Activated naive CD4-positive, alpha-beta T cell treated with anti-CD3 and anti-CD28 coated beads for 36 hours (primary cell): ENCODE data around the gene ESR1. TPM values are rescaled to one million over a fixed set of nuclear protein-coding genes. Genes with fewer than 3 reads are reported as not detected.
"Not testable (repeated sequence)": the region's sequence is repeated elsewhere in the genome, so short reads cannot be mapped to it uniquely, and the experiment has no call there.

ENCODE experiments used
- CTCF ChIA-PET: fragments of 350-600 bp; sonication (Branson Sonifier 250); formaldehyde crosslinking; loops from one replicate; lab custom pipeline; 2021; ENCODE audit warnings: antibody characterized with exemption; lab: Charles Lee
- DNase-seq: peaks from one replicate; pipeline ENCODE4 v3.0.0-alpha.2; 2020
- H3K27ac Mint-ChIP-seq: one replicate; pipeline ENCODE4 v1.8.0; 2021; ENCODE audit warnings: mild to moderate bottlenecking, mixed read lengths
- H3K27me3 Mint-ChIP-seq: one replicate; pipeline ENCODE4 v1.8.0; 2021; ENCODE audit warnings: low read depth, mixed read lengths
- H3K36me3 Mint-ChIP-seq: one replicate; pipeline ENCODE4 v1.8.0; 2021; ENCODE audit warnings: low read depth, mixed read lengths
- H3K4me1 Mint-ChIP-seq: one replicate; pipeline ENCODE4 v1.8.0; 2021; ENCODE audit warnings: low read depth, mixed read lengths
- H3K4me3 Mint-ChIP-seq: one replicate; pipeline ENCODE4 v1.8.0; 2021; ENCODE audit warnings: mild to moderate bottlenecking, moderate library complexity, mixed read lengths
- H3K9me3 Mint-ChIP-seq: one replicate; pipeline ENCODE4 v1.8.0; 2021; ENCODE audit warnings: mixed read lengths
- intact Hi-C: fragments of 100-400 bp; cut with micrococcal nuclease; formaldehyde crosslinking; loops from one replicate; pipeline ENCODE4 v1.15.1; 2023
- total RNA-seq, 2 experiments: library from RNA; stranded (reverse); gene quantifications; one replicate each; pipeline ENCODE4 v1.2.3, GENCODE V29; 2021

Gene ESR1
- total RNA-seq, 2 experiments from 2014 or later, result 0.52 to 0.54 TPM

GRCh38 chr6:152070556-152070955 is 263.1 kb downstream of the ESR1 start:
- CTCF ChIA-PET, result no interaction called here
- Mint-ChIP-seq H3K9me3 (peaks cover under 1% of the 10 kb centered on the region), H3K27ac (no peak overlapping the region), H3K4me1 (no peaks in the 10 kb centered on the region), H3K27me3 (no peaks in the 10 kb centered on the region), H3K36me3 (peaks cover 8% of the 10 kb centered on the region), H3K4me3 (no peak overlapping the region)
- DNase-seq, result no peak
- intact Hi-C loops, result no loop called here

- Mint-ChIP-seq H3K27me3 (no peaks in the 10 kb centered on the region), H3K36me3 (peaks cover 8% of the 10 kb centered on the region), H3K27ac (no peak overlapping the region), H3K4me3 (no peak overlapping the region), H3K4me1 (no peaks in the 10 kb centered on the region), H3K9me3 (peaks cover 4% of the 10 kb centered on the region)
- CTCF ChIA-PET, result no interaction called here
- intact Hi-C loops, result no loop called here
- no peak for DNase-seq
Observed at GRCh38 chr6:152071318-152071717, 263.8 kb downstream of the ESR1 start.

- Mint-ChIP-seq H3K27me3 (no peaks in the 10 kb centered on the region), H3K27ac (no peak overlapping the region), H3K36me3 (peaks cover 8% of the 10 kb centered on the region), H3K4me1 (no peaks in the 10 kb centered on the region), H3K9me3 (peaks cover 6% of the 10 kb centered on the region), H3K4me3 (no peak overlapping the region)
- intact Hi-C loops, result no loop called here
- DNase-seq, result no peak
- CTCF ChIA-PET, result no interaction called here
Observed at GRCh38 chr6:152071843-152072242, 264.4 kb downstream of the ESR1 start.

DNA sequence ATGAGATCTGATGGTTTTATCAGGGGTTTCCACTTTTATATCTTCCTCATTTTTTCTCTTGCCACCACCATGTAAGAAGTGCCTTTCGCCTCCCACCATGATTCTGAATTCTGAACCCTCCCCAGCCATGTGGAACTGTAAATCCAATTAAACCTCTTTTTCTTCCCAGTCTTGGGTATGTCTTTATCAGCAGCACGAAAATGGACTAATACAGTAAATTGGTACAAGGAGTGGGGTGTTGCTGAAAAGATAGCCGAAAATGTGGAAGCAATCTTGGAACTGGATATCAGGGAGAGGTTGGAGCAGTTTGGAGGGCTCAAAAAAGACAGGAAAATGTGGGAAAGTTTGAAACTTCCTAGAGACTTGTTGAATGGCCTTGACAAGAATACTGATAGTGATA is 268.8 kb downstream of the ESR1 start:
- H3K4me1 Mint-ChIP-seq, H3K27ac Mint-ChIP-seq, CTCF ChIA-PET, DNase-seq, intact Hi-C loops, H3K27me3 Mint-ChIP-seq, H3K36me3 Mint-ChIP-seq, H3K4me3 Mint-ChIP-seq, H3K9me3 Mint-ChIP-seq: not testable (repeated sequence)

GRCh38 chr6:152078001-152078400 is 270.5 kb downstream of the ESR1 start:
- no peaks in the 10 kb centered on the region for H3K4me1 Mint-ChIP-seq

GRCh38 chr6:152078804-152079203 is 271.3 kb downstream of the ESR1 start:
- Mint-ChIP-seq H3K9me3 (peaks cover 9% of the 10 kb centered on the region), H3K4me1 (no peaks in the 10 kb centered on the region), H3K27me3 (peaks cover 4% of the 10 kb centered on the region), H3K27ac (no peak overlapping the region), H3K4me3 (no peak overlapping the region), H3K36me3 (peaks cover 10% of the 10 kb centered on the region)
- no peak for DNase-seq
- intact Hi-C loops, result no loop called here
- CTCF ChIA-PET, result no interaction called here

More at GRCh38 chr6:152078001-152078400, 270.5 kb downstream of the ESR1 start:
- H3K4me3 Mint-ChIP-seq, result no peak overlapping the region
- CTCF ChIA-PET, result no interaction called here
- no peak overlapping the region for H3K27ac Mint-ChIP-seq
- H3K9me3 Mint-ChIP-seq, result peaks cover 9% of the 10 kb centered on the region
- H3K36me3 Mint-ChIP-seq, result peaks cover 10% of the 10 kb centered on the region
- intact Hi-C loops, result no loop called here
- peaks cover 4% of the 10 kb centered on the region for H3K27me3 Mint-ChIP-seq
- no peak for DNase-seq

GRCh38 chr6:152085451-152085921 is 278.0 kb downstream of the ESR1 start:
- no peaks in the 10 kb centered on the region for H3K4me1 Mint-ChIP-seq

GRCh38 chr6:152086223-152086873 is 278.9 kb downstream of the ESR1 start:
- Mint-ChIP-seq H3K27me3 (no peaks in the 10 kb centered on the region), H3K27ac (no peak overlapping the region), H3K36me3 (no peaks in the 10 kb centered on the region), H3K4me1 (no peaks in the 10 kb centered on the region), H3K9me3 (peaks cover 3% of the 10 kb centered on the region), H3K4me3 (no peak overlapping the region)
- no peak for DNase-seq
- intact Hi-C loops, result no loop called here
- CTCF ChIA-PET, result no interaction called here

More at GRCh38 chr6:152085451-152085921, 278.0 kb downstream of the ESR1 start:
- H3K36me3 Mint-ChIP-seq, result no peaks in the 10 kb centered on the region
- intact Hi-C loops, result no loop called here
- H3K9me3 Mint-ChIP-seq, result peaks cover 3% of the 10 kb centered on the region
- H3K27ac Mint-ChIP-seq, result no peak overlapping the region
- no peak for DNase-seq
- no peaks in the 10 kb centered on the region for H3K27me3 Mint-ChIP-seq
- CTCF ChIA-PET, result no interaction called here
- H3K4me3 Mint-ChIP-seq, result no peak overlapping the region

DNA sequence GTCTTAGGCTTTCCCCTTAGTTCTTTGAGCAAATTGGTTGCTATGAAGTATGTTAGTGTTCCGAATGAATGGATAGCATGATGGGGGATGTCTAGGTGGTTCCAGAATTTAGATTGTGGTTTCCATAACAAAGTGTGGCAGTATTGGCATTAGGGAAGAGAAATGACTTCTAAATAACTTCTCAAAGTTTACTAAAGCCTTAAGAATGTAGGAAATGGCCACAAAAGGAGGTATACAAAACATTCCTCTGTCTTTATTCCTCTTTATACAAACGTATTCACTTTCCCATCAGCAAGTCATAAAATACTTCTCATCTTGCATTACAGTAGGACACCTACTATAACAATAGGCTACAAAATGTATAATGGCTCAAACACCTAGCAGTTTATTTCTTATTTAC is 279.6 kb downstream of the ESR1 start:
- intact Hi-C loops, result no loop called here
- H3K27me3 Mint-ChIP-seq, result no peaks in the 10 kb centered on the region
- no peak for DNase-seq
- no peaks in the 10 kb centered on the region for H3K4me1 Mint-ChIP-seq
- H3K36me3 Mint-ChIP-seq, result no peaks in the 10 kb centered on the region
- no peak overlapping the region for H3K27ac Mint-ChIP-seq
- H3K4me3 Mint-ChIP-seq, result no peak overlapping the region
- CTCF ChIA-PET, result no interaction called here
- H3K9me3 Mint-ChIP-seq, result peaks cover 3% of the 10 kb centered on the region

DNA sequence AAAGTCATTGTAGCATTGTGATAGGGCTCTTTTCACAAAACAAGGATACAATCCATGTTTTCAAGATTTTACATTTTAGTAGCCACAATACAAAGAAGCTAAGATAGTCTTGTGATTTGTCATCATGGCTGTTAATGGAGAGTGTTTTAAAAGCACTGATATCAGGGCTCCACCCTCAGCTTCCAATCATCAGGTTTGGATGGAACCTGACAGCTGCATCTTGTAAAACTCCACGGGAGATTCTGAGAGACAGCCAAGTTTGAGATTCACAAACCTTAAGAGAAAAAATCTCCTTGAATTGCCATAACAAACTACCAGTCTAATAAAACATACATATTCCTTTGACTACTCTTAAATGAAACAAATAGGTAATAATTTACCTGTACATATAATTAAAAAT is 280.2 kb downstream of the ESR1 start:
- DNase-seq, result no peak

DNA sequence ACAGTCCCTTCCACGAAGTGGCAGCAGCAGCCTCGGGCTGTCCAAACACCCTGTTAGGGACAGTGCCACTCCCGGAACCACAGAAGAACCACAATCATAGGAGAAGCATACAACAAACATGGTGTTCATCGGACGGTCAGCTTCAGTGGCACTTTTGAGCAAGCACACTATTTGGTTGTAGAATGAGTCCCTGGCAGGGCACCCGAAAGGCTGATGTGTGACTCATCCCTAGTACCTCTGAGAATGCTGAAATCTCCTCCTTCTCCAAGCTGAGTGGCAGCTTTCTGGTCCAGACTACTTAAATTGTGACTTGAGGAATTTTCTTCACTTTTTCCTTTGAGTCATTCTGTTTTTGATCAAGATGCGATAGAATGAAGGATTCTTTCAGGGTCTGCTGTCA is 282.5 kb downstream of the ESR1 start:
- no peak overlapping the region for H3K27ac Mint-ChIP-seq
- CTCF ChIA-PET, result no interaction called here
- no peaks in the 10 kb centered on the region for H3K9me3 Mint-ChIP-seq
- intact Hi-C loops, result no loop called here
- H3K4me1 Mint-ChIP-seq, result no peaks in the 10 kb centered on the region
- H3K27me3 Mint-ChIP-seq, result no peaks in the 10 kb centered on the region
- no peak for DNase-seq
- no peak overlapping the region for H3K4me3 Mint-ChIP-seq
- H3K36me3 Mint-ChIP-seq, result no peaks in the 10 kb centered on the region

More for the DNA sequence above, 280.2 kb downstream of the ESR1 start:
- Mint-ChIP-seq H3K4me3 (no peak overlapping the region), H3K4me1 (no peaks in the 10 kb centered on the region), H3K9me3 (peaks cover 1% of the 10 kb centered on the region), H3K36me3 (no peaks in the 10 kb centered on the region), H3K27ac (no peak overlapping the region), H3K27me3 (no peaks in the 10 kb centered on the region)
- intact Hi-C loops, result no loop called here
- CTCF ChIA-PET, result no interaction called here

DNA sequence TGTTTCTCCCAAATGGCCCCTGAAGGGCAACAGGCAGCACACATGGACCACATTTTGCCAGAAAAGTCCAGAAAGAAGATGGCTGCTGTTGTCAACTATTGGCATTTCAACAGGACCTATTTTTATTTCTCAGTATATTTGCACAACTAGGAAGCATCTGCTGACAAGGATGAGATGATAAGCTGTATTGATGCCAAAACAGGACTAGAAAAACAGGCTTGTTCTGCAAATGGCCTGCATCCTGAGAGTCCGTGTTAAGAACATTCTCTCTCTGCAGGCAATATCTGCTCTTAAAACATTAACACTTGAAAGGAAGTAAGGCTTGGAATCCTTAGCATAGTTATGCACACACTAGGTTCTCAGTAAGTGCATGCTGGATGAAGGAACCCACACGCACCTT is 283.7 kb downstream of the ESR1 start:
- H3K27ac Mint-ChIP-seq, result no peak overlapping the region
- intact Hi-C loops, result no loop called here

DNA sequence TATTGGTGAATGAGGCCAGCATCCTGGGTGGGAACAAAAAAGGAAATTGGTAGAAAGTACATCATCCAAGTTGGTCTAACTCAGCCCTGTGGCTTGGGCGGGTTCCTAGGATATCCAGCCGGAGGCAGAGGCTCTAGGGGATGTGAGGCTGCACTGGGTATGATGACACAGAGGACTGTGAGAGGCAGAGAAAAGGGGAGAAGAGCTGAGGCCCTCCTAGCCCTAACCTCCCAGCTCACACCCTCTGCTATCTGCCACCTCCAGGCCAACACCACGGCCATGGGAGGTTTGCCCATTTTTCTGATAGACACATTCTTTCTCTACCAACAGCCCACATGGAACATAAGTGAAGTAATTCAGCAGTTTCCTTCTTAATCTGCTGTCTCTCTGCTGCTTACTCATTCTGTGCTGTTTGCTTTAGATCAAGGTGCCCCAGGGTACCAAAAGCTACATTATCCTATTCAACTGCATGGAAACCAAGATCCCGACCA is 284.4 kb downstream of the ESR1 start:
- H3K27me3 Mint-ChIP-seq, result no peaks in the 10 kb centered on the region
- H3K4me3 Mint-ChIP-seq, result no peak overlapping the region
- intact Hi-C loops, result no loop called here
- H3K9me3 Mint-ChIP-seq, result no peaks in the 10 kb centered on the region
- CTCF ChIA-PET, result no interaction called here
- H3K4me1 Mint-ChIP-seq, result no peaks in the 10 kb centered on the region
- H3K27ac Mint-ChIP-seq, result no peak overlapping the region
- no peak for DNase-seq
- no peaks in the 10 kb centered on the region for H3K36me3 Mint-ChIP-seq

More for the DNA sequence above, 283.7 kb downstream of the ESR1 start:
- DNase-seq, result no peak
- CTCF ChIA-PET, result no interaction called here
- no peaks in the 10 kb centered on the region for H3K4me1 Mint-ChIP-seq
- no peaks in the 10 kb centered on the region for H3K36me3 Mint-ChIP-seq
- no peaks in the 10 kb centered on the region for H3K9me3 Mint-ChIP-seq
- no peaks in the 10 kb centered on the region for H3K27me3 Mint-ChIP-seq
- H3K4me3 Mint-ChIP-seq, result no peak overlapping the region
